HepG2 (cell line): ENCODE results near the gene SRSF2. TPM values are rescaled to one million over a fixed set of nuclear protein-coding genes. Genes with fewer than 3 reads are reported as not detected.
A peak's percentile ranks its signal among the peaks of the same experiment; 100 is the strongest.

ENCODE experiments used
- IRF9 ChIP-seq: sonication (generic); formaldehyde crosslinking; IDR thresholded peaks from 2 replicates; pipeline ENCODE4 v1.8.0; 2022; ENCODE audit warnings: missing genetic modification reagents, mild to moderate bottlenecking, borderline replicate concordance
- KMT2A ChIP-seq: sonication (generic); formaldehyde crosslinking; IDR thresholded peaks from 2 replicates; pipeline ENCODE4 v1.4.0; 2020; ENCODE audit warnings: missing genetic modification reagents
- KMT2B ChIP-seq: IDR thresholded peaks from 2 replicates; pipeline ENCODE4 v1.6.1; 2016; ENCODE audit warnings: missing genetic modification reagents, missing compliant biosample characterization
- PRPF4 ChIP-seq: fragments of 200-400 bp; formaldehyde crosslinking; IDR thresholded peaks from 2 replicates; pipeline ENCODE4 v1.6.1; 2016; ENCODE audit warnings: low read length, low read depth; ENCODE audit not compliant: poor library complexity, severe bottlenecking
- ZBTB10 ChIP-seq: sonication (generic); formaldehyde crosslinking; IDR thresholded peaks from 2 replicates; pipeline ENCODE4 v1.4.0; 2020; ENCODE audit warnings: missing genetic modification reagents, borderline replicate concordance
- ZBTB33 ChIP-seq: sonication (generic); formaldehyde crosslinking; IDR thresholded peaks from 2 replicates; pipeline ENCODE4 v1.4.0; 2020; ENCODE audit warnings: missing genetic modification reagents
- ZNF280D ChIP-seq: sonication (generic); formaldehyde crosslinking; IDR thresholded peaks from 2 replicates; pipeline ENCODE4 v1.5.1; 2020; ENCODE audit warnings: mild to moderate bottlenecking, missing genetic modification reagents
- ZNF292 ChIP-seq: sonication (generic); formaldehyde crosslinking; IDR thresholded peaks from 2 replicates; pipeline ENCODE4 v1.8.1; 2022; ENCODE audit warnings: mild to moderate bottlenecking, low read depth, missing genetic modification reagents, borderline replicate concordance
- ZNF740 ChIP-seq: sonication (generic); formaldehyde crosslinking; IDR thresholded peaks from 2 replicates; pipeline ENCODE4 v1.4.0; 2020; ENCODE audit warnings: missing genetic modification reagents
- polyA plus RNA-seq, 8 experiments: library from polyadenylated mRNA; depleted of rRNA in 3 of 8; stranded (reverse) in 7 of 8; unstranded in 1 of 8; fragments of >200 nt; fragmentation: Illumina TruSeq in 4 of 8; extraction: Trizol in 4 of 8; gene quantifications; 2 replicates each; pipeline versions ENCODE4 v1.2.1 to v1.2.3, GENCODE V29; 2011 to 2016; ENCODE audit warnings: low read depth in 4 of 8, missing spikeins in 1 of 8, mixed read lengths in 1 of 8; ENCODE audit not compliant: insufficient read depth in 1 of 8
- total RNA-seq, 5 experiments: library from RNA; depleted of rRNA; stranded (reverse); fragments of >200 nt; fragmentation: Illumina TruSeq; extraction: Trizol; gene quantifications; 2 replicates each; pipeline ENCODE4 v1.2.3, GENCODE V29; 2016; ENCODE audit warnings: low read depth in 1 of 5
- TF ChIP-seq, protein P1 (sequence below): sonication (generic); formaldehyde crosslinking; IDR thresholded peaks from 2 replicates; pipeline ENCODE4 v1.4.0; 2020; ENCODE audit warnings: missing genetic modification reagents
- TF ChIP-seq, protein P2 (sequence below): IDR thresholded peaks from 2 replicates; pipeline ENCODE4 v1.6.1; 2016; ENCODE audit warnings: missing biosample characterization, missing genetic modification reagents, low read depth

The SRSF2 gene
- total and polyA plus RNA-seq, 2 of the 13 experiments (the other 11 are each of a cell fraction or from before 2014, with no cell fraction given) = 306 to 319 TPM

DNA sequence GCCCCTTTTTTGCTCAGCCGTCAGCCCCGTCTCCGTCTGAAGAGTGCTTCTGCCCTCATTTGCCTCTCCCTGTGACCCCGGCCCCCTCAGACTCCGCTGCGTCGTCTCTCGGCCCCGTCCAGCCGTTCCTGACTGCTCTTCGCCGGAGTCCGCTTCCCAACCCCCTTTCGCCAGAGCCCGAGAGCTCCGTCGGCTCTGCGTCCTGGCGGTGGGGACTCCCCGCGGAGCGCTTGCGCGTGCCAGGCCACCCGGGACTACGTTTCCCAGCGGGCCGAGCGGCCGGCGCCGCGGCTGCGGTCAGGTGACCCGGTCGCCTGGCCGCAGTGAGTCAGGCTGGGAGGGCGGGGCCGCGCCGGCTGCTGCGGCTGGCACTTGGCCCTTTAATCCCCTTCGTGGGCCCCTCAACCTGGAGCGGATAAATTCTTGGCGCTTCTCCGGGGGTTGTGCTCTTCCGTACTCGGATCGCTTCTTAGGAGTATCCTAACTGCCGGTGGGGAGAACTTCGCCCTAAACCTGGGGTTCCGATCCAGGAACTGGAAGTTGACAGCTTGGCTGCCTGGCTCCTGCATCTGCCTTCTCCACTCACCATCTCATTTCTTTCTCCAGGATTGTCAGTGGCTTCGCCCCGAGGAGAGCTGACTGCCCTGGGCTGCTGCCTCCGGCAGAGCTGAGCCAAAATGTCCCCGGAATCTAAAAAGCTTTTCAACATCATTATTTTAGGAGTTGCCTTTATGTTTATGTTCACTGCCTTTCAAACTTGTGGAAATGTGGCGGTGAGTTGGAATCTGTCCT lies 741 bp upstream of the SRSF2 start, which contains the start of gene MFSD11 (continued):
- TF ChIP-seq KMT2B (CRISPR knock-in tag) (no peak; the same call in 1 of the 2 replicates), ZNF292 (CRISPR knock-in tag) (no peak), KMT2A (CRISPR knock-in tag) (0 out of 2 replicates have a peak, but pooled peaks have one; percentile 41), IRF9 (CRISPR knock-in tag) (no peak; the same call in none of the 2 replicates), ZNF280D (CRISPR knock-in tag) (peak; percentile 47; the same call in 1 of the 2 replicates), PRPF4 (no peak), ZBTB33 (CRISPR knock-in tag) (0 out of 2 replicates have a peak, but pooled peaks have one; percentile 8), ZNF740 (CRISPR knock-in tag) (no peak), ZBTB10 (CRISPR knock-in tag) (no peak)
- TF ChIP-seq, protein P1, sequence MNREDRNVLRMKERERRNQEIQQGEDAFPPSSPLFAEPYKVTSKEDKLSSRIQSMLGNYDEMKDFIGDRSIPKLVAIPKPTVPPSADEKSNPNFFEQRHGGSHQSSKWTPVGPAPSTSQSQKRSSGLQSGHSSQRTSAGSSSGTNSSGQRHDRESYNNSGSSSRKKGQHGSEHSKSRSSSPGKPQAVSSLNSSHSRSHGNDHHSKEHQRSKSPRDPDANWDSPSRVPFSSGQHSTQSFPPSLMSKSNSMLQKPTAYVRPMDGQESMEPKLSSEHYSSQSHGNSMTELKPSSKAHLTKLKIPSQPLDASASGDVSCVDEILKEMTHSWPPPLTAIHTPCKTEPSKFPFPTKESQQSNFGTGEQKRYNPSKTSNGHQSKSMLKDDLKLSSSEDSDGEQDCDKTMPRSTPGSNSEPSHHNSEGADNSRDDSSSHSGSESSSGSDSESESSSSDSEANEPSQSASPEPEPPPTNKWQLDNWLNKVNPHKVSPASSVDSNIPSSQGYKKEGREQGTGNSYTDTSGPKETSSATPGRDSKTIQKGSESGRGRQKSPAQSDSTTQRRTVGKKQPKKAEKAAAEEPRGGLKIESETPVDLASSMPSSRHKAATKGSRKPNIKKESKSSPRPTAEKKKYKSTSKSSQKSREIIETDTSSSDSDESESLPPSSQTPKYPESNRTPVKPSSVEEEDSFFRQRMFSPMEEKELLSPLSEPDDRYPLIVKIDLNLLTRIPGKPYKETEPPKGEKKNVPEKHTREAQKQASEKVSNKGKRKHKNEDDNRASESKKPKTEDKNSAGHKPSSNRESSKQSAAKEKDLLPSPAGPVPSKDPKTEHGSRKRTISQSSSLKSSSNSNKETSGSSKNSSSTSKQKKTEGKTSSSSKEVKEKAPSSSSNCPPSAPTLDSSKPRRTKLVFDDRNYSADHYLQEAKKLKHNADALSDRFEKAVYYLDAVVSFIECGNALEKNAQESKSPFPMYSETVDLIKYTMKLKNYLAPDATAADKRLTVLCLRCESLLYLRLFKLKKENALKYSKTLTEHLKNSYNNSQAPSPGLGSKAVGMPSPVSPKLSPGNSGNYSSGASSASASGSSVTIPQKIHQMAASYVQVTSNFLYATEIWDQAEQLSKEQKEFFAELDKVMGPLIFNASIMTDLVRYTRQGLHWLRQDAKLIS (CRISPR knock-in tag) = no peak
- TF ChIP-seq, protein P2, sequence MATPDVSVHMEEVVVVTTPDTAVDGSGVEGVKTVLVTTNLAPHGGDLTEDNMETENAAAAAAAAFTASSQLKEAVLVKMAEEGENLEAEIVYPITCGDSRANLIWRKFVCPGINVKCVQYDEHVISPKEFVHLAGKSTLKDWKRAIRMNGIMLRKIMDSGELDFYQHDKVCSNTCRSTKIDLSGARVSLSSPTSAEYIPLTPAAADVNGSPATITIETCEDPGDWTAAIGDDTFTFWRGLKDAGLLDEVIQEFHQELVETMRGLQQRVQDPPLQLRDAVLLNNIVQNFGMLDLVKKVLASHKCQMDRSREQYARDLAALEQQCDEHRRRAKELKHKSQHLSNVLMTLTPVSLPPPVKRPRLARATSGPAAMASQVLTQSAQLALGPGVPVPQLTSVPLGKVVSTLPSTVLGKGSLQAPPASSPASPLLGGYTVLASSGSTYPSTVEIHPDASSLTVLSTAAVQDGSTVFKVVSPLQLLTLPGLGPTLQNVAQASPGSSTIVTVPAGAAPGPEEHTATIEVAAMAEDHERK (CRISPR knock-in tag) = peak; percentile 72; the same call in 1 of the 2 replicates
